ENCODE data around the gene ETFRF1. TPM values are rescaled to one million over a fixed set of nuclear protein-coding genes. Genes with fewer than 3 reads are reported as not detected.
A peak's percentile ranks its signal among the peaks of the same experiment; 100 is the strongest.

ETFRF1 gene
- total RNA-seq, 2 donors from 2014 or later: 6.6 to 10.7 TPM

GRCh38 chr12:25190793-25191192 lies 4.2 kb upstream of the ETFRF1 start:
- no peaks in the 10 kb centered on the region for H3K36me3 Mint-ChIP-seq
- no peak overlapping the region for H3K4me3 Mint-ChIP-seq
- DNase-seq (ENCODE audit: low spot score): no peak
- H3K27me3 Mint-ChIP-seq: no peaks in the 10 kb centered on the region
- peaks cover 25% of the 10 kb centered on the region in 2 donors for H3K4me1 Mint-ChIP-seq (ENCODE audit: low read depth in 2 of 2)
- H3K9me3 Mint-ChIP-seq: no peaks in the 10 kb centered on the region
- ATAC-seq: no peak
- no peak overlapping the region for H3K27ac Mint-ChIP-seq

GRCh38 chr12:25194214-25194613 lies 823 bp upstream of the ETFRF1 start:
- H3K27me3 Mint-ChIP-seq: no peaks in the 10 kb centered on the region
- H3K27ac Mint-ChIP-seq: peak overlapping the region in 1 of 2 donors; percentile 99
- H3K9me3 Mint-ChIP-seq: no peaks in the 10 kb centered on the region
- peak overlapping the region; percentile 99 for H3K4me3 Mint-ChIP-seq
- H3K4me1 Mint-ChIP-seq (ENCODE audit: low read depth in 2 of 2): peaks cover 17 to 19% of the 10 kb centered on the region in 2 donors
- ATAC-seq: no peak
- DNase-seq (ENCODE audit: low spot score): no peak
- H3K36me3 Mint-ChIP-seq: no peaks in the 10 kb centered on the region

GRCh38 chr12:25194722-25195055 lies 348 bp upstream of the ETFRF1 start:
- Mint-ChIP-seq H3K4me3 (peak overlapping the region; percentile 99), H3K27ac (peak overlapping the region; percentile 96 to 99), H3K27me3 (no peaks in the 10 kb centered on the region), H3K4me1 (ENCODE audit: low read depth in 2 of 2) (peaks cover 17 to 19% of the 10 kb centered on the region in 2 donors), H3K9me3 (no peaks in the 10 kb centered on the region), H3K36me3 (no peaks in the 10 kb centered on the region)
- ATAC-seq: no peak
- DNase-seq (ENCODE audit: low spot score): no peak

GRCh38 chr12:25197608-25198007 lies 2.6 kb downstream of the ETFRF1 start:
- Mint-ChIP-seq H3K36me3 (no peaks in the 10 kb centered on the region), H3K9me3 (no peaks in the 10 kb centered on the region), H3K4me1 (ENCODE audit: low read depth in 2 of 2) (peaks cover 17 to 30% of the 10 kb centered on the region in 2 donors), H3K4me3 (no peak overlapping the region), H3K27ac (no peak overlapping the region), H3K27me3 (no peaks in the 10 kb centered on the region)
- ATAC-seq: no peak
- DNase-seq (ENCODE audit: low spot score): no peak

GRCh38 chr12:25200703-25201102 lies 5.7 kb downstream of the ETFRF1 start:
- H3K27me3 Mint-ChIP-seq: no peaks in the 10 kb centered on the region
- DNase-seq (ENCODE audit: low spot score) (no peak), ATAC-seq (no peak)
- H3K4me3 Mint-ChIP-seq: no peak overlapping the region
- no peaks in the 10 kb centered on the region for H3K9me3 Mint-ChIP-seq
- no peak overlapping the region for H3K27ac Mint-ChIP-seq
- H3K36me3 Mint-ChIP-seq: no peaks in the 10 kb centered on the region
- H3K4me1 Mint-ChIP-seq (ENCODE audit: low read depth in 2 of 2): peaks cover 5 to 15% of the 10 kb centered on the region in 2 donors

- ATAC-seq (no peak), DNase-seq (ENCODE audit: low spot score) (no peak)
- H3K27me3 Mint-ChIP-seq: no peaks in the 10 kb centered on the region
- H3K9me3 Mint-ChIP-seq: no peaks in the 10 kb centered on the region
- H3K36me3 Mint-ChIP-seq: no peaks in the 10 kb centered on the region
- H3K4me1 Mint-ChIP-seq (ENCODE audit: low read depth in 2 of 2): peaks cover 0 to 11% of the 10 kb centered on the region in 2 donors
- no peak overlapping the region for H3K4me3 Mint-ChIP-seq
- no peak overlapping the region for H3K27ac Mint-ChIP-seq
Observed at GRCh38 chr12:25202137-25202536, 7.1 kb downstream of the ETFRF1 start.

- Mint-ChIP-seq H3K4me1 (ENCODE audit: low read depth in 2 of 2) (no peaks in the 10 kb centered on the region), H3K4me3 (no peak overlapping the region), H3K36me3 (no peaks in the 10 kb centered on the region), H3K9me3 (no peaks in the 10 kb centered on the region), H3K27ac (no peak overlapping the region), H3K27me3 (no peaks in the 10 kb centered on the region)
- no peak for ATAC-seq
- DNase-seq (ENCODE audit: low spot score): no peak
Observed at GRCh38 chr12:25207411-25207810, 12.4 kb downstream of the ETFRF1 start.

- H3K9me3 Mint-ChIP-seq: no peaks in the 10 kb centered on the region
- H3K27ac Mint-ChIP-seq: no peak overlapping the region
- H3K4me1 Mint-ChIP-seq (ENCODE audit: low read depth in 2 of 2): no peaks in the 10 kb centered on the region
Observed at GRCh38 chr12:25207846-25208245, 12.8 kb downstream of the ETFRF1 start.

GRCh38 chr12:25208554-25208953 lies 13.5 kb downstream of the ETFRF1 start:
- H3K27me3 Mint-ChIP-seq: no peaks in the 10 kb centered on the region
- no peak for DNase-seq (ENCODE audit: low spot score)
- H3K4me1 Mint-ChIP-seq (ENCODE audit: low read depth in 2 of 2): no peaks in the 10 kb centered on the region
- no peaks in the 10 kb centered on the region for H3K9me3 Mint-ChIP-seq
- no peak for ATAC-seq
- no peaks in the 10 kb centered on the region for H3K36me3 Mint-ChIP-seq
- no peak overlapping the region for H3K27ac Mint-ChIP-seq
- H3K4me3 Mint-ChIP-seq: no peak overlapping the region

More at GRCh38 chr12:25207846-25208245, 12.8 kb downstream of the ETFRF1 start:
- Mint-ChIP-seq H3K4me3 (no peak overlapping the region), H3K27me3 (no peaks in the 10 kb centered on the region), H3K36me3 (no peaks in the 10 kb centered on the region)
- no peak for DNase-seq (ENCODE audit: low spot score)
- no peak for ATAC-seq

GRCh38 chr12:25213338-25213737 lies 18.3 kb downstream of the ETFRF1 start:
- no peaks in the 10 kb centered on the region for H3K9me3 Mint-ChIP-seq
- DNase-seq (ENCODE audit: low spot score): no peak
- ATAC-seq: no peak
- peaks cover 0 to 3% of the 10 kb centered on the region in 2 donors for H3K4me1 Mint-ChIP-seq (ENCODE audit: low read depth in 2 of 2)
- H3K27me3 Mint-ChIP-seq: no peaks in the 10 kb centered on the region
- peaks cover 7% of the 10 kb centered on the region for H3K36me3 Mint-ChIP-seq
- H3K27ac Mint-ChIP-seq: no peak overlapping the region
- no peak overlapping the region for H3K4me3 Mint-ChIP-seq

GRCh38 chr12:25236190-25236589 lies 41.2 kb downstream of the ETFRF1 start:
- Mint-ChIP-seq H3K27me3 (no peaks in the 10 kb centered on the region), H3K36me3 (peaks cover 4% of the 10 kb centered on the region), H3K4me1 (ENCODE audit: low read depth in 2 of 2) (peaks cover 17 to 23% of the 10 kb centered on the region in 2 donors), H3K27ac (no peak overlapping the region), H3K9me3 (no peaks in the 10 kb centered on the region), H3K4me3 (no peak overlapping the region)
- ATAC-seq: no peak
- no peak for DNase-seq (ENCODE audit: low spot score)

- no peak for ATAC-seq
- no peaks in the 10 kb centered on the region for H3K27me3 Mint-ChIP-seq
- no peak overlapping the region for H3K4me3 Mint-ChIP-seq
- no peak overlapping the region for H3K27ac Mint-ChIP-seq
- DNase-seq (ENCODE audit: low spot score): no peak
- H3K36me3 Mint-ChIP-seq: peaks cover 4% of the 10 kb centered on the region
- H3K4me1 Mint-ChIP-seq (ENCODE audit: low read depth in 2 of 2): peaks cover 17 to 27% of the 10 kb centered on the region in 2 donors
- H3K9me3 Mint-ChIP-seq: no peaks in the 10 kb centered on the region
Observed at GRCh38 chr12:25236626-25237025, 41.6 kb downstream of the ETFRF1 start.

GRCh38 chr12:25241167-25242020 lies 46.4 kb downstream of the ETFRF1 start:
- DNase-seq (ENCODE audit: low spot score) (no peak), ATAC-seq (peak in 1 of 2 donors; percentile 17)
- no peak overlapping the region for H3K4me3 Mint-ChIP-seq
- no peaks in the 10 kb centered on the region for H3K27me3 Mint-ChIP-seq
- H3K36me3 Mint-ChIP-seq: peaks cover 10% of the 10 kb centered on the region
- H3K27ac Mint-ChIP-seq: no peak overlapping the region
- peaks cover 19 to 26% of the 10 kb centered on the region in 2 donors for H3K4me1 Mint-ChIP-seq (ENCODE audit: low read depth in 2 of 2)
- no peaks in the 10 kb centered on the region for H3K9me3 Mint-ChIP-seq

GRCh38 chr12:25242981-25243679 lies 48.1 kb downstream of the ETFRF1 start:
- H3K27ac Mint-ChIP-seq: no peak overlapping the region

More at GRCh38 chr12:25242981-25243679, 48.1 kb downstream of the ETFRF1 start:
- DNase-seq (ENCODE audit: low spot score) (no peak), ATAC-seq (no peak)
- Mint-ChIP-seq H3K4me1 (ENCODE audit: low read depth in 2 of 2) (peaks cover 18 to 28% of the 10 kb centered on the region in 2 donors), H3K9me3 (no peaks in the 10 kb centered on the region), H3K36me3 (peaks cover 10% of the 10 kb centered on the region), H3K27me3 (no peaks in the 10 kb centered on the region), H3K4me3 (no peak overlapping the region)
